AG04450 (cell line): ENCODE data around the gene SMAD7. TPM values are rescaled to one million over a fixed set of nuclear protein-coding genes. Genes with fewer than 3 reads are reported as not detected.

Experiments
- CTCF ChIA-PET: fragments of 300-600, 350-600 bp; formaldehyde crosslinking; extraction: SDS; loops from one replicate; lab custom pipeline; 2022; ENCODE audit warnings: antibody characterized with exemption, inconsistent platforms; lab: Charles Lee
- POLR2A ChIA-PET: fragments of 350-600 bp; formaldehyde crosslinking; extraction: SDS; loops from one replicate; lab custom pipeline; 2021; ENCODE audit warnings: antibody characterized with exemption, inconsistent platforms; lab: Yijun Ruan, JAX
- DNase-seq: peaks from one replicate; pipeline ENCODE4 v3.0.0-alpha.2; 2011; ENCODE audit warnings: low read depth, low spot score
- H3K27ac ChIP-seq: one replicate; pipeline ENCODE4 v1.5.1; 2012; ENCODE audit warnings: low read depth, low read length, control low read depth
- H3K27me3 ChIP-seq: one replicate; pipeline ENCODE4 v1.6.0; 2012; ENCODE audit warnings: low read length; ENCODE audit not compliant: control insufficient read depth, insufficient read depth
- H3K4me3 ChIP-seq: 2 replicates; pipeline ENCODE4 v1.5.1; 2011; ENCODE audit warnings: mild to moderate bottlenecking, low read depth, low read length, control low read depth
- H3K9me3 ChIP-seq: 2 replicates; pipeline ENCODE4 v1.5.1; 2012; ENCODE audit warnings: low read length; ENCODE audit not compliant: control insufficient read depth, insufficient read depth
- polyA plus RNA-seq: library from polyadenylated mRNA; depleted of rRNA; stranded (reverse); fragments of >200 nt; gene quantifications from 2 replicates; pipeline ENCODE4 v1.2.3, GENCODE V29; 2011
- TF ChIP-seq, protein P1 (sequence below): IDR thresholded peaks from 2 replicates; pipeline ENCODE4 v1.5.1; 2011; ENCODE audit warnings: low read depth, low read length, control low read depth, inconsistent platforms

The SMAD7 gene
- polyA plus RNA-seq, 1 experiment: 8.0 TPM

- Histone ChIP-seq H3K4me3 (no peak overlapping the region), H3K27ac (no peak overlapping the region), H3K9me3 (no peaks in the 10 kb centered on the region; the same call in 1 of the 2 replicates), H3K27me3 (no peaks in the 10 kb centered on the region)
- ChIA-PET CTCF (no interaction called here), POLR2A (no interaction called here)
- TF ChIP-seq, protein P1, sequence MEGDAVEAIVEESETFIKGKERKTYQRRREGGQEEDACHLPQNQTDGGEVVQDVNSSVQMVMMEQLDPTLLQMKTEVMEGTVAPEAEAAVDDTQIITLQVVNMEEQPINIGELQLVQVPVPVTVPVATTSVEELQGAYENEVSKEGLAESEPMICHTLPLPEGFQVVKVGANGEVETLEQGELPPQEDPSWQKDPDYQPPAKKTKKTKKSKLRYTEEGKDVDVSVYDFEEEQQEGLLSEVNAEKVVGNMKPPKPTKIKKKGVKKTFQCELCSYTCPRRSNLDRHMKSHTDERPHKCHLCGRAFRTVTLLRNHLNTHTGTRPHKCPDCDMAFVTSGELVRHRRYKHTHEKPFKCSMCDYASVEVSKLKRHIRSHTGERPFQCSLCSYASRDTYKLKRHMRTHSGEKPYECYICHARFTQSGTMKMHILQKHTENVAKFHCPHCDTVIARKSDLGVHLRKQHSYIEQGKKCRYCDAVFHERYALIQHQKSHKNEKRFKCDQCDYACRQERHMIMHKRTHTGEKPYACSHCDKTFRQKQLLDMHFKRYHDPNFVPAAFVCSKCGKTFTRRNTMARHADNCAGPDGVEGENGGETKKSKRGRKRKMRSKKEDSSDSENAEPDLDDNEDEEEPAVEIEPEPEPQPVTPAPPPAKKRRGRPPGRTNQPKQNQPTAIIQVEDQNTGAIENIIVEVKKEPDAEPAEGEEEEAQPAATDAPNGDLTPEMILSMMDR: 0 out of 2 replicates have a peak, but pooled peaks have one; percentile 10
- no peak for DNase-seq
Measured at GRCh38 chr18:48896875-48897511, 53.8 kb downstream of the SMAD7 start.

DNA sequence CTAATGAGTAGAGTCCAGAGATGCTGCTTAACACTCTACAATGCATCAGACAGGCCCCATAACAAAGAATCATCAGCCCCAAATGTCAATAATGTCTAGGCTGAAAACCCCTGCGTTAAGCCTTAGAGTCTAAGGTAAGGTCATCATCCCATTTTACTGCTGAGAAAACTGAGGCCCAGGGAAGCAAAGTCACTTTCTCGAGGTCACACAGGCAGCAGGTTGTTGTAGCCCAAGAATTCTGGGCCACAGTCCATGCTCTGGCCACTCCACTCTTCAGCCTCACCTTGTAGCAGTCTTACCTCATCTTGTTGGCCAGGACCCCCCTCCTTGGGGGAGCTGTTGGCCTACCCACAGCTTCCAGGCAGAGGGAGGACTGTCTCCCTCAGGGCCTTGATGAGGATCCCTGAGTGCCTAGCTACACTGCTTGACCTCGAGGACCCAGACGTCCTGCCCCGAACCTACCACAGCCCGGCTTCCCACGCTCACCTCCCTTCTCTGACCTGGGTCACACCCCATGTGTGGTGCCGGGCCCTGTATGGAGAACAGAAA is 54.4 kb downstream of the SMAD7 start:
- POLR2A ChIA-PET: no interaction called here
- TF ChIP-seq, protein P1: no peak
- H3K27me3 ChIP-seq: no peaks in the 10 kb centered on the region
- CTCF ChIA-PET: no interaction called here
- DNase-seq: no peak
- H3K9me3 ChIP-seq: no peaks in the 10 kb centered on the region; the same call in 1 of the 2 replicates
- no peak overlapping the region for H3K4me3 ChIP-seq
- no peak overlapping the region for H3K27ac ChIP-seq

GRCh38 chr18:48894799-48895346 is 55.9 kb downstream of the SMAD7 start:
- CTCF ChIA-PET: no interaction called here

DNA sequence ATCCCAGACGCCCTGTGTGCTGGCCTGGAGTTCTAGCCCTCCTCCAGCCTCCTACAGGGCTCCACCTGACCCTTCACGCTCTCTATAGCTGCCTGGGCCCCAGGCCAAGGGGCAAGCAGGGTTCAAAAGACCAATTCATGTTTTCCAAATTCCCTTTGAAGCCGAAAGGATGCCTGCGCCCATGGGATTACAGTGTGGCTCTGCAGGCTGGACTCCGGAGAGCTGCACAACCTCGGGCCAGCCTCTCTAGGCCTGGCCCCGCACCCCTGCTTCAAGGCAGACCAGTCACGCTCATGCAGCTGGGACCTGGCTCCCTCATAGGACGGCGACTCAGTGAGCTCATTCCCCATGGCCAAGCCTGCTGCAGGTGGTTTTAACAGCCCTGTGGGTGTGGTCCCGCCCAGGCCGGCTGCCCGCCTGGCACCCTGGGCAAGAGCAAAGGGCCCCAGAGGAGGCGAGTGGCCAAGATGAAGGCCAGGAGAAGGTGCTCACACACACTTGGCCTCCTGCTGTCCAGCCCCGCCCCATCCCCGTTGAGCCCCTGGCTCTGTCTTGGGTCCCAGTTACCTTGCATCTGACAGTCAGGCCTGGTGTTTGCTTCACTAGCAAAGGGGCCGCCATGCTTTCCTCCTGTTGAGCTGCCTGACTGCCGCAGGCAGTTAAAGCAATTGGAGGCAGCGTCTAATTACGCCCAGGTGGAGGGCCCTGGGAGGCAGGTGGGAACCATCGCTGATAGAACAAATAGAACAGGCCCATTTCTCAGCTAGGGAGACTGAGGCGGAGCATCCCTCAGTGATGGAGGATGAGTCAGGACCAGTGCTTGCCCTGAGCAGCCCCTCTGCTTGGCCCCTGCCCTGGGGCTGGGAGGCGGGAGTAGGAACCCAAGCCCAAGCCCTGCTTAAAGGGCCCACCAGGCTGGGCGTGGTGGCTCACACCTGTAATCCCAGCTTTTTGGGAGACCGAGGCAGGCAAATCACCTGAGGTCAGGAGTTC is 56.9 kb downstream of the SMAD7 start:
- no peak overlapping the region for H3K27ac ChIP-seq
- H3K4me3 ChIP-seq: no peak overlapping the region
- H3K9me3 ChIP-seq: no peaks in the 10 kb centered on the region; the same call in 1 of the 2 replicates
- TF ChIP-seq, protein P1: no peak
- H3K27me3 ChIP-seq: no peaks in the 10 kb centered on the region
- CTCF ChIA-PET: interaction anchor here (0.6 kb wide), 1 partner anchor 59 kb away, joined by 3 read pairs; no protein-coding TSS in a partner anchor
- POLR2A ChIA-PET: no interaction called here
- DNase-seq: no peak

More at GRCh38 chr18:48894799-48895346, 55.9 kb downstream of the SMAD7 start:
- H3K27ac ChIP-seq: no peak overlapping the region
- TF ChIP-seq, protein P1: no peak
- H3K4me3 ChIP-seq: no peak overlapping the region
- no peak for DNase-seq
- POLR2A ChIA-PET: no interaction called here
- no peaks in the 10 kb centered on the region for H3K27me3 ChIP-seq
- H3K9me3 ChIP-seq: no peaks in the 10 kb centered on the region; the same call in 1 of the 2 replicates
